ENCODE data around the gene NOC4L.

Gene NOC4L

GRCh38 chr12:132201391-132202120, 57.3 kb downstream of the NOC4L start:
- DNase-seq, result no peak
